CD4-positive, alpha-beta T cell treated with Interleukin-21 for 1 hour (primary cell): ENCODE data around the gene C20orf202.

Experiments used
- DNase-seq: peaks from one replicate; pipeline ENCODE4 v3.0.0-alpha.2; 2020

The C20orf202 gene

GRCh38 chr20:1202762-1203504 is at the start of gene C20orf202:
Gene C20orf202 (plus strand): TSS chr20:1203454. CDS start chr20:1203586, 132 bp downstream.
- no peak for DNase-seq

DNA sequence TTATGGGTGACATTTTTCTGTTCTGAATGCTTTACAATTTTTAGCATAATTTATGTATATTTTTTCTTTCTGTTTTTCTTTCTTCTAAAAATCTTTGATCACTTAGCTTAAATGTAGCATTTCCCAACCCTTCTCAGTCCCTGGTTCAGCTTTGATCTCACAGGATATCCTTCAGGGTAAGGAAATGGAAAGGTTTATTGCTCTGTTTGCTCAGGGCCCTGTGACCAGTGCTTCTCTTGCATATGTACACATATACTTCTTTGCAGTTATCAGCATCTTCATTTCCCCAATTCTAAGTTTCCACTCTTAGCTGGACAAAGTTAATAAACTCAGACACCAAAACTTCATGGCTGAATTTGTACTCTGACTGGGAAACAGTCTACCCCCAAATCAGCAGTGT is 49.0 kb upstream of the C20orf202 start:
- DNase-seq = no peak

GRCh38 chr20:1154691-1155090 is 48.6 kb upstream of the C20orf202 start:
- no peak for DNase-seq

- no peak for DNase-seq
Measured at GRCh38 chr20:1155342-1155741, 47.9 kb upstream of the C20orf202 start.

DNA sequence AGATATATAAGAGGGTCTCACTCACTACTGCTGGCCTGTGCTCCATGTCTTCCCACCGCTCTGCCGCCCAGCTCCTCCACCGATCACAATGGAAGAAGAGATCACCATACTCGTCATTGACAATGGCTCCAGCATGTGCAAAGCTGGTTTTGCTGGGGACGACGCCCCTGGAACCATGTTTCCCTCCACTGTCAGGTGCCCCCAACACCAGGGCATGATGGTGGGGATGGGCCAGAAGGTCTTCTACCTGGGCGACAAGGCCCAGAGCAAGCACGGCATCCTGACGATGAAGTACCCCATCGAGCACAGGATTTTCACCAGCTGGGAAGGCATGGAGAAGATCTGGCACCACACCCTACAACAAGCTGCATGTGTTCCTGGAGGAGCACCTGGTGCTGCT is 42.8 kb upstream of the C20orf202 start:
- DNase-seq = no peak

DNA sequence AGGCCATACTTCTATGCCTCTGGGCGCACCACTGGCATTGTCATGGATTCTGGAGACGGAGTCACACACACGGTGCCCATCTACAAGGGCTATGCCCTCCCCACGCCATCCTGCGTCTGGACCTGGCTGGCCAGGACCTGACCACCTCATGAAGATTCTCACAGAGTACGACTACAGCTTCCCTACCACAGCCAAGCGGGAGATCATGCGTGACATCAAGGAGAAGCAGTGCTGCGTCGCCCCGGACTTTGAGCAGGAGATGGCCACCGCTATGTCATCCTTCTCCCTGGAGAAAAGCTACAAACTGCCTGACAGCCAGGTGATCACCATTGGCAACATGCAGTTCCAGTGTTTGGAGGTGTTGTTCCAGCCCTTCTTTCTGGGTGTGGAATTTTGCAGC is 42.3 kb upstream of the C20orf202 start:
- no peak for DNase-seq

GRCh38 chr20:1163105-1163504 is 40.1 kb upstream of the C20orf202 start:
- no peak for DNase-seq

DNA sequence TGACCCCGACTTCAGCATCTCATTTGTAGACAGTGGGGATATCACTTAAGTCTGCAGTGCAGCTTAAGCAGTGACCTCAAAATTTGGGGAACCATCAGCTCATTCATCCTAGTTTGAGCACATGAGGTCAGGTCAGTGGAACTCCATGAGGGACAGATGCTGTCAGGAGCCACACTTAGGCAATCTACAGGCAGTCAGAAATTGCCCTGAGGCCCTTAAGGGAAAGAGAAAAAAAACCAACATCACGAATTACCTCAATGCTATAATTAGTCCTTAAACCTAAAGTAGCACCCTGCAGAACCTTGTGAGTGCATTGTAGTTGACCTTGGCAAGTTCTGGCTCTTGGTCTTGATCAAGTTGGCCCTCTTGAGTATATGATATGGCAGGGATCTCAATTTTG is 39.6 kb upstream of the C20orf202 start:
- DNase-seq = no peak

DNA sequence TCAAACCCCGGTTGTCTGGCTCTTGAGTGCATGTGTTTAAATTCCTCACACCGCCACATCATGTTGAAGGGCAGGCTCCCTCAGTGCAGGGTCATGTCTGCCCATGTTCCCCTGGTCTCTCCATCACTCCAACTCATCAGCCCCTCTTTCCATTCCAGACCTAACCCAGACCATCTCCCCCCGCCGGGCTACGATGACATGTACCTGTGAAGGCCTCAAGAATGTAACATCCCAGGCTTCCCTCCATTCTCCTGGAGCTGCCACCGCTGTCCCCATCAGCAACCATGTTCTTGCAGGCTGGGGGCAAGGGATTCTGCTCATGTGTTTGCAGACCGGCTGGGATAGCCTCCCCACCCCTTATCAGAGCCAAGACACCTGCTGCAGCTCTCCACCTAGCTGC is 38.4 kb upstream of the C20orf202 start:
- no peak for DNase-seq

- no peak for DNase-seq
Measured at GRCh38 chr20:1165521-1165920, 37.7 kb upstream of the C20orf202 start.

DNA sequence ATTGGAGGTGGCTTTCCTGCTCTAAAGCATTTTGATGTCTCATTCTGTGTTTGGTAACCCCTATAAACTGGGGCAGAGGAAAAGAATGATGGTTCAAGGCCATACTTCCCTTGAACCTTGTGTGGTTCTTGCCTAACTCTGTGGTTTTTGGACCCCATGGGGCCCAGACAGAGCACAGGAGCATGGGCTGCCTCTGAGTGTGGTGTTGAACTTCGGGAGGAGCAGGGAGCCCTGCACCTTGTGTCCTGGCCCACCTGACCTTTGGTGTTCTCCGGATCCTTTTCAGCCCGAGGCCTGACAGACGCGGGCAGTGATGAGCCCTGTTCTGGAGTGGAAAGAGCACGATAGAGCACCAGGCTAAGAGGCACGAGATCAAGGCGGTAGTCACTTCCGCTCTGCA is 37.3 kb upstream of the C20orf202 start:
- DNase-seq = no peak

GRCh38 chr20:1166948-1167720 is 36.1 kb upstream of the C20orf202 start:
- DNase-seq = no peak

DNA sequence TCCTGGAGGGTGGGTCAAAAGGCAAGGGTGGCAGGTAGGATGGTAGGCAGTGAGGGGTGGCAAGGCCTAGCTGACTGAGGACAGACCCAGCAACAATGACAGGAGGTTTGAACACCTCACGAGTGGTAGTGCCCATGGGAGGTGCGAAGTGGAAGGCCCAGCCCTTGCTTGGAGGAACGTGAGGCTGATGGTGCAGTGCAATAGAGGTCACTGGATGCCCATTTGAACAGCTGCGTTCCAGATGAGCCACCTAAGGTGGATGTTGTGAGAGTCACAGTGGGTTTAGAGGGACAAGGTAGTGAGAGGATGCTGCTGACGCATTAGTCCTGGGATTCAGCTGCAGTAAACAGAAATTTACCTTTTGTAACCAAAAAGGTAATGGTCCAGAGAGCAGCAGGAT is 34.0 kb upstream of the C20orf202 start:
- DNase-seq = no peak

- no peak for DNase-seq
Measured at GRCh38 chr20:1171461-1172093, 31.7 kb upstream of the C20orf202 start.

DNA sequence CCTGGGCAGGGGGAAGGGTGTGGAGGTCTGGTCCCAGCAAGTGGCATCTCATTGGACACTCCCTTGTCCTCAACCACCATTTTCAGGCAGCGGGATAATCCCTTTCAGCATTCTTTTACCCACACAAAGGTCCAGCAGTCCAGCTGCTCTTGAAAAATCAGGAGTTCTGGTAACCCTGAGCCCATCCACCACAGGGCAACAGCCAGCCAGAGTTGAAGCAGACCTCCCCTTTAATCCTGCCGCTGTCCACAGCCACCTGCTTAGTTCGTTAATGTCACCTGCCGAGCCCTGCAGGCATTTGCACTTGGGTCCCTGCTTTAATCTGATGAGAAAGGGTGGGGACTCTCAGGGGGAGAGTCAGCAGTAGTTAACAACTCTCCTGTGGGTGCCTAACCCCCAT is 29.6 kb upstream of the C20orf202 start:
- no peak for DNase-seq

DNA sequence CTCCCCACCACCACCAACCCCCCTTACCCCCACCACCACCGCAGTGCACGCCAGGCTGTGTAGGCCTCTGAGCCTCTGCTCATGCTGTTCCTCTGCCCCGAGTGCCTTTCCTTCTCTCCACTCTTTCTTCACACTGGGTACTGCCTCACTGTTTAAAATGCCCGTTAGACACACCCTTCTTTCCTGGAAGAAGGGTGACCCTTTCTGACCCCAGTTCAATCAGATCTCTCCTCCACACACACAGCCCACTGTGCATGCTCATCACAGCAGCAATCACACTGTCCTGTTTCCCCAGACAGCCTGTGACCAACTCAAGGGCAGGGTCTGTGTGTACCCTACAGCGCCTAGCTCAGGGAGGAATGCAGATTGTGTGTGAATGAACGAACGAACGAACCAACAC is 28.5 kb upstream of the C20orf202 start:
- no peak for DNase-seq

DNA sequence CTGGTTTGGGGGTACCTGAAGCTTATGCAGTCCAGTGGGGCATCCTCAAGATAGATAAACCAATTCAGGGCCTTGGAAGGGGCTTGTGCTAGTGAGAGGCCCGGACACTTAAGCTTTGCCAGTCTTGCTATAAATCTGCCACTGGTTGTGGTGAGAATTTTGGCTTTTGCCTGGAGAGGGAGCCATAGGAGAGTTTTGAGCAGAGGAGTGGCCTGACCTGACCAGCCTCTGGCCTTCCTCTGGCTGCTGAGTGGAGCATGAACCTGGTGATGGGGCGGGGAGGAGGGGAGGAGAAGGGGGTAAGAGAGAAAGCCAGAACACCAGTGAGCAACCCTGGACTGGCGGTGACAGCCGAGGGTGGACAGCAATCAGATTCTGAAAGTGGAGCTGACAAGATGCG is 25.6 kb upstream of the C20orf202 start:
- no peak for DNase-seq

DNA sequence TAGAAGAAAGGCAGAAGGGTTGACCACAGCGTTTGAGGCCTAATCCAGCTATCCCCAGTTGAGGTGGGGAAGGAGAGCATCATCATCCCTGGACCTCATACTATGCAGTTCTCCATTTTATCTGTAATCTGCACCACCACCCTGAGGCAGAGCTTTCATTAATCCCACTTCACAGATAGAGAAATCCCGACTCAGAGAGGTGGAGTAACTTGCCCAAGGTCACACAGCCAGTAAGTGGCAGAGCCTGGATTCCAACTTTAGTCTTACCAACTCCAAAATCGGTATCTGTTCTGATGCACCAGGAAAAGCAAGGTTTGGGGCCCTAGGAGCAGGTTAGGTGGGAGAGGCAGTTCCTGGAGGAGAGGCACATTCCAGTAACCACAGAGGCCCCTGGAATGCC is 25.2 kb upstream of the C20orf202 start:
- no peak for DNase-seq

DNA sequence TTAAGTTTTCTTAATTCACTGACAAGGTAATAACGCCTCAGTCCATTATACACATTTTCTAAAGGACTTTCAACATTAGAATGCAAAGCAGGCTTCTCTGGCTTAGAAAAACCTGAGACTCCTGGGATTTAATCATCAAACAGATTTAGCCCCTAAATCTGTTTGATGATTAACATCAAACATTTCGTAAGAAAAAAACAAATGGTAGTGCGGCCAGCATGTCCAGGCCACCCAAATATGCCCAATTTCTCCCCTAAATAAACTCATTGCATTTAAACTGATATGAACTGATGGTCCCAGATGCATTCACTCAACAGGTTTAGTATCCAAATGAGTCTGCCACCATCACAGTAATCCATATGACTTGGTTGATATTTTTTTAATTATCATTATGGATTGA is 24.6 kb upstream of the C20orf202 start:
- DNase-seq = no peak

- DNase-seq = no peak
Measured at GRCh38 chr20:1180949-1181348, 22.3 kb upstream of the C20orf202 start.

DNA sequence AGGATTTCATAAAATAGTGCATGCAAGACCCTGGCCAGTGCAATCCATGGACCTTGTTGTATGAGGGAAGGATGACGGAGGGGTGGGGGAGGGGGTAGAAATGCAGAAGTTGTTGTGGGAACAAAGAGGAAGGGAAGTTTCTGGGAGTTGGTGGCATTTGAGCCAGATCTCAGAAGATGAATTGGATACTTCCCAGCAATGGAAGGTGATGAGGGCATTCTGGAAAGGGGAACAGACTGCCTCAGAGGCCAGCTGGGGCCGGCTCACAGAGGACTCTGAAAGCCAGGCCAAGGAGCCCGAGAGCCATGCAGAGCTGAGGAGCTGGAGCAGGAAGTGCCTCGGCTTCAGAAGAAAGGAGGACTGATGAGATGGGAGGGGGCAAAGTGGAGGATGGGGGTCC is 21.1 kb upstream of the C20orf202 start:
- DNase-seq = no peak

DNA sequence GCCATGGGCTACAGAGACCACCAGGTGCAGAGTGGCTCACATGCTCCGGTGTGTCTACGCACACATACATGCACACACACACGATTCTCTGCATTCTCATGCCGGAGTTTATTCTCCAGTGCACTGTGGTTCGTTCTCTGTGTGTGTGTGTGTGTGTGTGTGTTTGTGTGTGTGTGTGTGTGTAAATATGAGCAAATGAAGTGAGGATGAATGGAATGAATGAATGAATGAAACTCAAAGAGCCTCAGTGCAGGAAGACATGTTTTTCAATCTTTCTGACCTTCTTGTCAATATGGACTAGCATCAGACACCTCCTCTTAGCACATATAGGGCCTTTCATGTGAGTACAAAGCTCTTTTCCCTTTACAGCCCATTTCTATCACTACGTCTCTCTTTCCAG is 20.1 kb upstream of the C20orf202 start:
- DNase-seq = no peak

DNA sequence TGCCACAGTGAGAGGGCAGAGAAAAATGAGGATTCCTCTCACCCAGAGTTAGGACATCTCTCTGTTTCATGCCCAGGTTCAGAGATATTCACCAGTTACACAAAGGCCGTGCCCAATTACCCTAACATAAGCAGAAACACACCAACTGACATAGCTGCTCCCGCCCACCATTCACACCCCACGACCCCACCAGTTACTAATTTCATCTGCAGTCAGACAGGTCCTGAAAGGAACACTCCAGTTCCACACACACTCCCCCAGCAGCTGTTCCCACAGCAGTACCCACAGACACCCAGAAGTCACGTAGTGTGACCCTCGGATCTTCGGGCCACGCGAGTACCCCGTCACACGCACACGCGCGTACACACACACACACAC is 19.0 kb upstream of the C20orf202 start:
- DNase-seq = no peak

- DNase-seq = no peak
Measured at GRCh38 chr20:1184638-1185315, 18.5 kb upstream of the C20orf202 start, which contains the start of gene TMEM74B. Gene TMEM74B (minus strand): TSS chr20:1184981. CDS start chr20:1183801, 1,180 bp downstream.
